ENCODE data around the gene OXGR1. TPM values are rescaled to one million over a fixed set of nuclear protein-coding genes. Genes with fewer than 3 reads are reported as not detected.
"Not testable (repeated sequence)": the region's sequence is repeated elsewhere in the genome, so short reads cannot be mapped to it uniquely, and the experiment has no call there.

OXGR1 gene
- total RNA-seq, 1 donor from 2014 or later = 0.74 TPM

- intact Hi-C loops (cut with DNase I) = no loop called here
- no peak overlapping the region for H3K4me3 ChIP-seq
- H3K9me3 ChIP-seq = no peaks in the 10 kb centered on the region
- TF ChIP-seq CTCF (IDR thresholded peaks at IDR 0.05) (no peak), POLR2A (IDR thresholded peaks at IDR 0.05) (no peak), POLR2AphosphoS5 (IDR thresholded peaks at IDR 0.05; ENCODE audit: insufficient read depth in 1 of 2, low read depth in 1 of 2) (peak in 1 of 2 donors; percentile 64)
- no peaks in the 10 kb centered on the region for H3K36me3 ChIP-seq
- peaks cover 5% of the 10 kb centered on the region for H3K4me1 ChIP-seq
- no peak overlapping the region for H3K27ac ChIP-seq
- no peak for DNase-seq (ENCODE audit: extremely low spot score in 2 of 2)
- H3K27me3 ChIP-seq = no peaks in the 10 kb centered on the region
Measured at GRCh38 chr13:96982672-96983071, 11.6 kb downstream of the OXGR1 start.

GRCh38 chr13:96979861-96980260 lies 14.4 kb downstream of the OXGR1 start:
- H3K27me3 ChIP-seq; intact Hi-C loops (cut with DNase I); H3K27ac ChIP-seq; H3K36me3 ChIP-seq; H3K9me3 ChIP-seq; H3K4me1 ChIP-seq; H3K4me3 ChIP-seq; DNase-seq (ENCODE audit: extremely low spot score in 2 of 2): not testable (repeated sequence)

- intact Hi-C loops (cut with DNase I) = no loop called here
Measured at GRCh38 chr13:96968027-96968426, 26.2 kb downstream of the OXGR1 start.

GRCh38 chr13:96967248-96967745 lies 27.0 kb downstream of the OXGR1 start:
- intact Hi-C loops (cut with DNase I) = no loop called here
- no peak for DNase-seq (ENCODE audit: extremely low spot score in 2 of 2)
- TF ChIP-seq POLR2AphosphoS5 (IDR thresholded peaks at IDR 0.05; ENCODE audit: insufficient read depth in 1 of 2, low read depth in 1 of 2) (no peak), CTCF (IDR thresholded peaks at IDR 0.05) (no peak), POLR2A (IDR thresholded peaks at IDR 0.05) (no peak)
- H3K27ac ChIP-seq = no peak overlapping the region
- peaks cover 14% of the 10 kb centered on the region for H3K9me3 ChIP-seq
- H3K4me1 ChIP-seq = no peaks in the 10 kb centered on the region
- no peaks in the 10 kb centered on the region for H3K27me3 ChIP-seq
- no peaks in the 10 kb centered on the region for H3K36me3 ChIP-seq
- H3K4me3 ChIP-seq = no peak overlapping the region

More at GRCh38 chr13:96968027-96968426, 26.2 kb downstream of the OXGR1 start:
- H3K4me1 ChIP-seq = no peaks in the 10 kb centered on the region
- no peaks in the 10 kb centered on the region for H3K36me3 ChIP-seq
- no peak for DNase-seq (ENCODE audit: extremely low spot score in 2 of 2)
- no peak overlapping the region for H3K4me3 ChIP-seq
- TF ChIP-seq POLR2AphosphoS5 (IDR thresholded peaks at IDR 0.05; ENCODE audit: insufficient read depth in 1 of 2, low read depth in 1 of 2) (no peak), CTCF (IDR thresholded peaks at IDR 0.05) (no peak), POLR2A (IDR thresholded peaks at IDR 0.05) (no peak)
- H3K9me3 ChIP-seq = peaks cover 14% of the 10 kb centered on the region
- no peak overlapping the region for H3K27ac ChIP-seq
- no peaks in the 10 kb centered on the region for H3K27me3 ChIP-seq

GRCh38 chr13:96966415-96967102 lies 27.7 kb downstream of the OXGR1 start:
- Histone ChIP-seq H3K36me3 (no peaks in the 10 kb centered on the region), H3K9me3 (peaks cover 14% of the 10 kb centered on the region)

More at GRCh38 chr13:96966415-96967102, 27.7 kb downstream of the OXGR1 start:
- no peak for TF ChIP-seq POLR2AphosphoS5 (IDR thresholded peaks at IDR 0.05; ENCODE audit: insufficient read depth in 1 of 2, low read depth in 1 of 2)
- no peak for TF ChIP-seq POLR2A (IDR thresholded peaks at IDR 0.05)
- TF ChIP-seq CTCF (IDR thresholded peaks at IDR 0.05) = no peak
- no peak for DNase-seq (ENCODE audit: extremely low spot score in 2 of 2)
- intact Hi-C loops (cut with DNase I) = no loop called here
- Histone ChIP-seq H3K4me1 (no peaks in the 10 kb centered on the region), H3K27me3 (no peaks in the 10 kb centered on the region), H3K4me3 (no peak overlapping the region), H3K27ac (no peak overlapping the region)

All from vagina (tissue), 2 donors.